Lung (tissue), 12 donors: ENCODE results near the gene PRG3. TPM values are rescaled to one million over a fixed set of nuclear protein-coding genes. Genes with fewer than 3 reads are reported as not detected.

ENCODE experiments used
- ATAC-seq: fragments of 200-7000 bp; cut with Tn5 transposase; one replicate; pipeline ENCODE4 v1.9.1; 2020; ENCODE audit warnings: moderate number of reproducible peaks; ENCODE audit not compliant: insufficient read depth, low FRiP score
- DNase-seq, 3 donors: peaks; one replicate each; pipeline ENCODE4 v3.0.0-alpha.2; 2013 to 2017
- H3K27ac ChIP-seq, 2 donors: one replicate each; pipeline ENCODE4 v1.5.1; 2013; ENCODE audit warnings: mild to moderate bottlenecking in 2 of 2, moderate library complexity in 2 of 2, control low read depth in 1 of 2, inconsistent platforms in 1 of 2, low read depth in 1 of 2, low read length in 1 of 2
- H3K27me3 ChIP-seq, 3 donors: one replicate each; pipeline ENCODE4 v1.5.1; 2013; ENCODE audit warnings: low read length in 2 of 3; ENCODE audit not compliant: control insufficient read depth in 3 of 3, insufficient read depth in 3 of 3
- H3K36me3 ChIP-seq, 4 donors: one replicate each; pipeline ENCODE4 v1.5.1; 2013; ENCODE audit warnings: low read length in 4 of 4, mild to moderate bottlenecking in 1 of 4, moderate library complexity in 1 of 4; ENCODE audit not compliant: control insufficient read depth in 4 of 4, insufficient read depth in 4 of 4
- H3K4me1 ChIP-seq, 5 donors: one replicate each; pipeline ENCODE4 v1.5.1; 2013; ENCODE audit warnings: low read length in 5 of 5, mild to moderate bottlenecking in 2 of 5, moderate library complexity in 1 of 5; ENCODE audit not compliant: control insufficient read depth in 5 of 5, insufficient read depth in 5 of 5
- H3K4me3 ChIP-seq: one replicate; pipeline ENCODE4 v1.5.1; 2013; ENCODE audit warnings: mild to moderate bottlenecking, control low read depth, moderate library complexity
- H3K9ac ChIP-seq, 2 donors: one replicate each; pipeline ENCODE4 v1.5.1; 2013; ENCODE audit warnings: low read length in 2 of 2, control low read depth in 1 of 2; ENCODE audit not compliant: insufficient read depth in 1 of 2
- H3K9me3 ChIP-seq, 4 donors: one replicate each; pipeline ENCODE4 v1.5.1; 2013; ENCODE audit warnings: low read length in 3 of 4, mild to moderate bottlenecking in 1 of 4, moderate library complexity in 1 of 4; ENCODE audit not compliant: control insufficient read depth in 4 of 4, insufficient read depth in 3 of 4
- CTCF ChIP-seq: IDR thresholded peaks from 2 replicates; pipeline ENCODE4 v1.5.1; 2012; ENCODE audit warnings: mild to moderate bottlenecking; ENCODE audit errors: control extremely low read depth, extremely low read depth
- WGBS, 2 donors: extraction: QIAGEN DNeasy Blood & Tissue Kit; methylation state at CpG; one replicate each; pipeline ENCODE4 v1.1.7; 2013; 5-methylcytosine and 5-hydroxymethylcytosine counted together
- polyA plus RNA-seq, 2 donors: library from polyadenylated mRNA; stranded (reverse); fragments of 200-250 nt; gene quantifications; one replicate each; pipeline ENCODE4 v1.2.1, GENCODE V29; 2013
- total RNA-seq, 2 donors: library from RNA; depleted of rRNA in 1 of 2; stranded (reverse); fragments of >200 nt in 1 of 2; gene quantifications; one replicate each; pipeline ENCODE4 v1.2.1, GENCODE V29; 2014 to 2021
- donor health status: control.
- donor health status: control.
- donor health status: Bipolar disorder and iron deficiency.
- donor health status: healthy.
- donor health status: DM: yes; HTN: yes; CAD: no.

PRG3 gene
- total and polyA plus RNA-seq, 4 donors: 0.63 to 1.4 TPM; not detected in 2

- Histone ChIP-seq H3K9me3 (no peaks in the 10 kb centered on the region), H3K27me3 (no peaks in the 10 kb centered on the region), H3K27ac (no peak overlapping the region), H3K4me1 (peaks cover 0 to 12% (median 0%) of the 10 kb centered on the region in 5 donors), H3K9ac (no peak overlapping the region), H3K36me3 (peaks cover 4 to 37% (median 30%) of the 10 kb centered on the region in 4 donors), H3K4me3 (no peak overlapping the region)
- no peak for ATAC-seq
- WGBS, 2 donors: 44 to 75% methylated on average over 2 of the region's 2 CpGs
- no peak for DNase-seq
- no peak for TF ChIP-seq CTCF
These were observed 27.8 kb upstream of the PRG3 start for GRCh38 chr11:57408771-57409170.

- 93 to 94% methylated on average over 8 of the region's 8 CpGs for WGBS, 2 donors
- Histone ChIP-seq H3K27ac (no peak overlapping the region), H3K36me3 (peaks cover 4 to 35% (median 25%) of the 10 kb centered on the region in 4 donors), H3K4me3 (no peak overlapping the region), H3K9me3 (no peaks in the 10 kb centered on the region), H3K9ac (no peak overlapping the region), H3K4me1 (peaks cover 0 to 12% (median 0%) of the 10 kb centered on the region in 5 donors), H3K27me3 (no peaks in the 10 kb centered on the region)
- DNase-seq (no peak), ATAC-seq (no peak)
- no peak for TF ChIP-seq CTCF
These were observed 27.1 kb upstream of the PRG3 start for GRCh38 chr11:57407941-57408475.

GRCh38 chr11:57407010-57407920 is 26.3 kb upstream of the PRG3 start:
- Histone ChIP-seq H3K4me3 (no peak overlapping the region), H3K27ac (peak overlapping the region in 1 of 2 donors; percentile 63), H3K27me3 (no peaks in the 10 kb centered on the region), H3K36me3 (peaks cover 4 to 35% (median 25%) of the 10 kb centered on the region in 4 donors), H3K9me3 (no peaks in the 10 kb centered on the region), H3K9ac (no peak overlapping the region), H3K4me1 (peaks cover 0 to 12% (median 0%) of the 10 kb centered on the region in 5 donors)
- TF ChIP-seq CTCF: no peak
- DNase-seq (no peak), ATAC-seq (no peak)
- 81 to 84% methylated on average over 9 of the region's 9 CpGs for WGBS, 2 donors
